B cell (primary cell): ENCODE measurements around the gene F2R. TPM values are rescaled to one million over a fixed set of nuclear protein-coding genes. Genes with fewer than 3 reads are reported as not detected.

ENCODE experiments used
- ATAC-seq: fragments of 200-7000 bp; cut with Tn5 transposase; one replicate; pipeline ENCODE4 v1.10.0; 2021; ENCODE audit warnings: low read depth, mild to moderate bottlenecking, moderate number of reproducible peaks, moderate library complexity
- CTCF ChIA-PET: fragments of 350-600 bp; sonication (Branson Sonifier 250); formaldehyde crosslinking; loops from one replicate; lab custom pipeline; 2021; ENCODE audit warnings: antibody characterized with exemption, inconsistent platforms; lab: Charles Lee
- POLR2A ChIA-PET: fragments of 350-600 bp; sonication (Branson Sonifier 250); formaldehyde crosslinking; loops from one replicate; lab custom pipeline; 2021; ENCODE audit warnings: antibody characterized with exemption; lab: Charles Lee
- DNase-seq: peaks from one replicate; pipeline ENCODE4 v3.0.0; 2013
- H2AFZ ChIP-seq: 2 replicates; pipeline ENCODE4 v1.6.1; 2012; ENCODE audit warnings: mild to moderate bottlenecking, low read depth, low read length; ENCODE audit not compliant: insufficient read depth, poor library complexity, severe bottlenecking
- H3K27ac ChIP-seq, 2 donors: 1 replicate in 1 of 2; 2 replicates in 1 of 2; pipeline ENCODE4 v1.5.1; 2012 to 2013; ENCODE audit warnings: low read length in 2 of 2, mild to moderate bottlenecking in 2 of 2, moderate library complexity in 1 of 2
- H3K27me3 ChIP-seq, 4 experiments: fragments of 200-600 bp in 1 of 4; sonication (generic) in 1 of 4; replicated peaks in 1 of 4; 1 replicate in 2 of 4; 2 replicates in 2 of 4; pipeline versions ENCODE4 v1.6.1 to v1.7.0; 2013 to 2016; ENCODE audit warnings: low read length in 3 of 4, mild to moderate bottlenecking in 2 of 4, mixed read lengths in 1 of 4, moderate library complexity in 1 of 4; ENCODE audit not compliant: insufficient read depth in 4 of 4, control insufficient read depth in 3 of 4; ENCODE audit errors: control extremely low read depth in 1 of 4
- H3K36me3 ChIP-seq, 2 experiments: replicated peaks in 1 of 2; 1 replicate in 1 of 2; 2 replicates in 1 of 2; pipeline versions ENCODE4 v1.6.1 to v1.7.1; 2013; ENCODE audit warnings: low read length in 1 of 2; ENCODE audit not compliant: insufficient read depth in 2 of 2, control insufficient read depth in 1 of 2; ENCODE audit errors: control extremely low read depth in 1 of 2, extremely low read depth in 1 of 2
- H3K4me1 ChIP-seq, 2 donors: fragments of 200-600 bp in 1 of 2; sonication (generic) in 1 of 2; 1 replicate in 1 of 2; 2 replicates in 1 of 2; pipeline versions ENCODE4 v1.5.1 to v1.6.1; 2013 to 2017; ENCODE audit warnings: low read length in 2 of 2; ENCODE audit not compliant: control insufficient read depth in 2 of 2, insufficient read depth in 2 of 2
- H3K4me2 ChIP-seq: replicated peaks from 2 replicates; pipeline ENCODE3; 2012; ENCODE audit warnings: mild to moderate bottlenecking, low read depth, low read length; ENCODE audit not compliant: poor library complexity, severe bottlenecking
- H3K4me3 ChIP-seq, 5 experiments: fragments of 200-600 bp in 1 of 5; sonication (generic) in 1 of 5; 1 replicate in 3 of 5; 2 replicates in 2 of 5; pipeline versions ENCODE4 v1.5.1 to v1.7.0; 2011 to 2016; ENCODE audit warnings: low read length in 4 of 5, mild to moderate bottlenecking in 4 of 5, low read depth in 2 of 5, control low read depth in 1 of 5, moderate library complexity in 1 of 5; ENCODE audit not compliant: insufficient read depth in 1 of 5; ENCODE audit errors: control extremely low read depth in 1 of 5, extremely low read depth in 1 of 5
- H3K79me2 ChIP-seq: fragments of 200-600 bp; sonication (generic); one replicate; pipeline ENCODE4 v1.6.0; 2016; ENCODE audit warnings: low read length; ENCODE audit not compliant: control insufficient read depth, insufficient read depth
- H3K9ac ChIP-seq: fragments of 200-600 bp; sonication (generic); 2 replicates; pipeline ENCODE4 v1.6.1; 2017; ENCODE audit warnings: mild to moderate bottlenecking, low read length, moderate library complexity
- H3K9me3 ChIP-seq, 3 donors: one replicate each; pipeline versions ENCODE4 v1.6.1 to v1.7.1; 2013; ENCODE audit warnings: low read length in 2 of 3; ENCODE audit not compliant: control insufficient read depth in 2 of 3, insufficient read depth in 1 of 3; ENCODE audit errors: control extremely low read depth in 1 of 3
- H4K20me1 ChIP-seq: 2 replicates; pipeline ENCODE4 v1.6.0; 2012; ENCODE audit warnings: mild to moderate bottlenecking, low read length; ENCODE audit not compliant: insufficient read depth, control insufficient read depth, poor library complexity, severe bottlenecking
- H3K27ac Mint-ChIP-seq: one replicate; pipeline ENCODE4 v1.8.0; 2021; ENCODE audit warnings: mixed read lengths
- H3K27me3 Mint-ChIP-seq: one replicate; pipeline ENCODE4 v1.8.0; 2021; ENCODE audit warnings: mixed read lengths
- H3K4me1 Mint-ChIP-seq: one replicate; pipeline ENCODE4 v1.8.0; 2021; ENCODE audit warnings: mixed read lengths
- H3K4me3 Mint-ChIP-seq: one replicate; pipeline ENCODE4 v1.8.0; 2021; ENCODE audit warnings: mixed read lengths
- H3K9me3 Mint-ChIP-seq: one replicate; pipeline ENCODE4 v1.8.0; 2022; ENCODE audit warnings: mixed read lengths; ENCODE audit not compliant: insufficient read depth
- EZH2 ChIP-seq: IDR thresholded peaks from 2 replicates; pipeline ENCODE4 v1.6.1; 2012; ENCODE audit warnings: borderline replicate concordance, low read depth, mild to moderate bottlenecking, moderate library complexity, low read length; ENCODE audit not compliant: insufficient read depth, poor library complexity, severe bottlenecking
- WGBS: methylation state at CpG from one replicate; pipeline ENCODE4 v1.1.5; 2013; ENCODE audit warnings: missing lambda C conversion rate; ENCODE audit not compliant: insufficient coverage; 5-methylcytosine and 5-hydroxymethylcytosine counted together
- intact Hi-C: fragments of 100-400 bp; cut with micrococcal nuclease; formaldehyde crosslinking; loops from one replicate; pipeline ENCODE4 v1.10.0; 2022
- polyA plus RNA-seq: library from polyadenylated mRNA; depleted of rRNA; stranded (reverse); fragments of >200 nt; gene quantifications from 2 replicates; pipeline ENCODE4 v1.2.3, GENCODE V29; 2012
- total RNA-seq, 2 donors: library from RNA; stranded (reverse); fragments of 120-200 nt in 1 of 2; gene quantifications; 1 replicate in 1 of 2; 2 replicates in 1 of 2; pipeline versions ENCODE4 v1.2.3 to v1.2.4, GENCODE V29; 2013 to 2022
- TF ChIP-seq, protein P1 (sequence below): fragments of 200-600 bp; IDR thresholded peaks from one replicate; pipeline ENCODE4 v1.8.0; 2022; ENCODE audit warnings: antibody characterized with exemption, mild to moderate bottlenecking

F2R gene
- total and polyA plus RNA-seq, 2 donors (not counting 1 experiment from before 2014, with no cell fraction given) = 0.25 to 1.4 TPM

DNA sequence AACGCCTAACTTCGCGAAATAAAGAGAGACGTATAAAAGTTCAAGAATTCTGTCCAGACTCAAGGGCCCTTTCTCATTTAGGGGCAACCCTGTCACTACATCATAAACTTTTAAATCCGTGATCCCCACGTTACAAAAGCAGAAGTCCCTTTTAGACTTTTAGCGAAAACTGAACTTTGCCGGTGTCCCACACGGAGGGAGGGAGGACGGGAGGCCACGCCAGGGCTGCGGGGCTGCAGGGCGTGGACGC is 515 bp upstream of the F2R start:
- WGBS = 1% methylated on average over 14 of the region's 14 CpGs
- Histone ChIP-seq H3K36me3 (no peaks in the 10 kb centered on the region), H4K20me1 (no peaks in the 10 kb centered on the region), H3K9ac (peak overlapping the region; percentile 63), H3K4me2 (peak overlapping the region; percentile 88), H3K27ac (no peak overlapping the region), H2AFZ (peak overlapping the region; percentile 77), H3K4me3 (peak overlapping the region; percentile 45 to 76 (median 56)), H3K4me1 (peaks cover 23 to 25% of the 10 kb centered on the region in 2 donors), H3K9me3 (peaks cover 0 to 9% (median 0%) of the 10 kb centered on the region in 3 donors), H3K79me2 (no peaks in the 10 kb centered on the region), H3K27me3 (peaks cover 0 to 42% (median 25%) of the 10 kb centered on the region in 4 experiments)
- peak; percentile 38 for ATAC-seq
- Mint-ChIP-seq H3K4me3 (peak overlapping the region; percentile 88), H3K4me1 (peaks cover 28% of the 10 kb centered on the region), H3K9me3 (no peaks in the 10 kb centered on the region), H3K27me3 (peaks cover 49% of the 10 kb centered on the region), H3K27ac (no peak overlapping the region)
- CTCF ChIA-PET = interaction anchor here (1.0 to 2.4 kb wide), 2 partner anchors 29 to 59 kb away, joined by 3 to 13 read pairs; no protein-coding TSS in a partner anchor
- POLR2A ChIA-PET = no interaction called here
- TF ChIP-seq, protein P1, sequence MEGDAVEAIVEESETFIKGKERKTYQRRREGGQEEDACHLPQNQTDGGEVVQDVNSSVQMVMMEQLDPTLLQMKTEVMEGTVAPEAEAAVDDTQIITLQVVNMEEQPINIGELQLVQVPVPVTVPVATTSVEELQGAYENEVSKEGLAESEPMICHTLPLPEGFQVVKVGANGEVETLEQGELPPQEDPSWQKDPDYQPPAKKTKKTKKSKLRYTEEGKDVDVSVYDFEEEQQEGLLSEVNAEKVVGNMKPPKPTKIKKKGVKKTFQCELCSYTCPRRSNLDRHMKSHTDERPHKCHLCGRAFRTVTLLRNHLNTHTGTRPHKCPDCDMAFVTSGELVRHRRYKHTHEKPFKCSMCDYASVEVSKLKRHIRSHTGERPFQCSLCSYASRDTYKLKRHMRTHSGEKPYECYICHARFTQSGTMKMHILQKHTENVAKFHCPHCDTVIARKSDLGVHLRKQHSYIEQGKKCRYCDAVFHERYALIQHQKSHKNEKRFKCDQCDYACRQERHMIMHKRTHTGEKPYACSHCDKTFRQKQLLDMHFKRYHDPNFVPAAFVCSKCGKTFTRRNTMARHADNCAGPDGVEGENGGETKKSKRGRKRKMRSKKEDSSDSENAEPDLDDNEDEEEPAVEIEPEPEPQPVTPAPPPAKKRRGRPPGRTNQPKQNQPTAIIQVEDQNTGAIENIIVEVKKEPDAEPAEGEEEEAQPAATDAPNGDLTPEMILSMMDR = no peak
- TF ChIP-seq EZH2 = no peak
- intact Hi-C loops = loop anchor here (10.0 kb wide), 1 partner anchor 779 kb away; the partner anchor contains the start of gene WDR41
- peak; percentile 52 for DNase-seq

GRCh38 chr5:76716456-76717157 is 681 bp downstream of the F2R start:
- 4% methylated on average over 19 of the region's 29 CpGs for WGBS
- Histone ChIP-seq H2AFZ (peak overlapping the region; percentile 77), H4K20me1 (no peaks in the 10 kb centered on the region), H3K4me1 (peaks cover 25 to 28% of the 10 kb centered on the region in 2 donors), H3K9me3 (peaks cover 0 to 9% (median 0%) of the 10 kb centered on the region in 3 donors), H3K36me3 (no peaks in the 10 kb centered on the region), H3K4me2 (peak overlapping the region; percentile 88), H3K9ac (peak overlapping the region; percentile 63), H3K79me2 (no peaks in the 10 kb centered on the region), H3K27ac (no peak overlapping the region), H3K27me3 (peaks cover 0 to 42% (median 25%) of the 10 kb centered on the region in 4 experiments), H3K4me3 (peak overlapping the region; percentile 34 to 64 (median 51))
- no peak overlapping the region for H3K27ac Mint-ChIP-seq
- no peak for DNase-seq
- H3K4me3 Mint-ChIP-seq = peak overlapping the region; percentile 88
- ATAC-seq = no peak
- no peak for TF ChIP-seq EZH2
- TF ChIP-seq, protein P1 = no peak
- POLR2A ChIA-PET = no interaction called here
- intact Hi-C loops = loop anchor here (1.0 to 10.0 kb wide), 2 partner anchors 58 to 778 kb away; partner anchors contain the start of gene WDR41
- peaks cover 32% of the 10 kb centered on the region for H3K4me1 Mint-ChIP-seq
- H3K27me3 Mint-ChIP-seq = peaks cover 42% of the 10 kb centered on the region
- CTCF ChIA-PET = interaction anchor here (1.0 to 2.5 kb wide), 4 partner anchors 28 to 115 kb away, joined by 3 to 13 read pairs (median 5); no protein-coding TSS in a partner anchor
- no peaks in the 10 kb centered on the region for H3K9me3 Mint-ChIP-seq
